ENCODE data around the gene SMIM22. TPM values are rescaled to one million over a fixed set of nuclear protein-coding genes. Genes with fewer than 3 reads are reported as not detected.
A peak's percentile ranks its signal among the peaks of the same experiment; 100 is the strongest.

The SMIM22 gene, protein sequence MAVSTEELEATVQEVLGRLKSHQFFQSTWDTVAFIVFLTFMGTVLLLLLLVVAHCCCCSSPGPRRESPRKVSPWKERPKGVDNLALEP
- not detected for polyA plus RNA-seq (2012; ENCODE audit: insufficient read depth, insufficient read length)

DNA sequence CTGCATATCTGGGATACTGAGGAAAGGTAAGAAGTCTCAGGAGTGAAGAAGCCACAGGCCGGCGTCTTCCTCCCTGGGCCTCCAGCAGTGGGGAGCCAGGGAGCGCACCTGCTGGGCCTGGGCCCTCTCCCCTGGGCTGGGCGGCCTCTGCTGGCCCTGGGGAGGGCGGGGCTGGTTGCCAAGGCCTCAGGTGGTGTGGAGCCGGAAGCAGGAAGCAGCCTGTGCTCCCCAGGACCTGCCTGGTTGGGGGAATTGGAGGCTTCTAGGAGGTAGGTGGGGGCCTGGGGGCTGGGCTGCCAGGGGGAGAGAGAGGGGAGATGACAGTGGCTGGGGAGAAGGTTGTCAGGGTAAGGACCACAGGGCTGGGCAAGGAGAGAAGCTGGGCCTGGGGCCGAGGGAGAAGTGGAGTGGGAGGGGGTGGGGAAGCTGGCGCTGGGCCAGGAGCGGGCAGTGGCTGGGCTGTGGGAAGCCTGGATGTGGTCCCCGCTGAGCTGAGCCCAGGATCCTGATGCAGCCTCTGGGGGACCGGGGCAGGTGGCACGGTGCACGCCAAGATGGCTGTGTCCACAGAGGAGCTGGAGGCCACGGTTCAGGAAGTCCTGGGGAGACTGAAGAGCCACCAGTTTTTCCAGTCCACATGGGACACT lies at the start of gene SMIM22:
Gene SMIM22 (plus strand): TSS at position 189 of the 647 bp plus-strand sequence. CDS start 366 bp downstream, at position 555.
- no peak within 1 kb of the TSS for H3K4me3 ChIP-seq (ENCODE audit: low read length)
- no peak for DNase-seq (ENCODE audit: low read depth, low spot score)

DNA sequence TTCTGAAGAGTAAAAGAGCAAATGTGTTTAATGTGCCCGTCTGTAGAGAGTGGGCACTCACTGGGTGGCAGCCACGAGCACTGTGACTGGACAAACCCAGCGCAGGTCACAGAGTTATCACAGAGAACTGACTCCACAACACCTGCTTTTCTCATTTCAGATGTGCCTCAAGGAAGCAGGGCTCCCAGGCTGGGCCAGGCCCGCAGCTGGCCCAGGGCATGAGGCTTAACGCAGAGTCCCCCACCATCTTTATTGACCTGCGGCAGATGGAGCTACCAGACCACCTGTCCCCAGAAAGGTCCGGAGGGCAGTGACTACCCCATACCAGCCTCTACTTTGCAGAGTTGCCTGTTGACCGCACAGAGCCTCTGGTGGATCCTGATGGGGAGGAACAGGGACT lies 49.0 kb upstream of the SMIM22 start:
- H3K4me3 ChIP-seq (ENCODE audit: low read length) = no peak overlapping the region
- DNase-seq (ENCODE audit: low read depth, low spot score) = no peak

DNA sequence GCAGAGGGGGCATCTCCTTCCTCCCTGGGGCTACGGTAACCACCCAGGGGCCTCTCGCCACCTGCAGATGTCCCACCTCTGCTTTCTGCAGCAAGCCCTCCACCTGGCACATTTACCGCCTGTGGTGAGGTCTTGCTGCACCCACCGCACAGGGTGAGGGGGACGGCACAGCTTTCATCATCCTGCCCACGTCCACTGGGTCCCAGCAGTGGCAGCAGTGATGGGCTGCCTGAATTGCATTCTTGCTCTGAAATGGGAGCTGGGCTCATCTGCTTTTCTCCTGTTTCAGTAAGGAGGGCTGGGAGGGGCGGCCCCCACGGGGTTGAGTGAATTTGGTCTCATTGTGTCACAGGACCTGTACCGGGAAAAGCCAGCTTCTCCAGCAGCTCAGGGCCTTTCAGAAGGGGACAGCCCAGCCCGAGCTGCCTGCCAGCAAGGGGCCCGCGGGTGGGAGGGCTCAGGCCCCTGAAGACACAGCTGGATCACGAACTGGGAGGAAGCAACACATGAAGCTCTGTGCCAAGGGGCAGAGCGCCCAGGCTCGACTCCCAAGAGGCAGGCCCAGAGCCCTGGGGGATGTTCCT lies 48.1 kb upstream of the SMIM22 start:
- peak overlapping the region; percentile 7 for H3K4me3 ChIP-seq (ENCODE audit: low read length)
- DNase-seq (ENCODE audit: low read depth, low spot score) = no peak

DNA sequence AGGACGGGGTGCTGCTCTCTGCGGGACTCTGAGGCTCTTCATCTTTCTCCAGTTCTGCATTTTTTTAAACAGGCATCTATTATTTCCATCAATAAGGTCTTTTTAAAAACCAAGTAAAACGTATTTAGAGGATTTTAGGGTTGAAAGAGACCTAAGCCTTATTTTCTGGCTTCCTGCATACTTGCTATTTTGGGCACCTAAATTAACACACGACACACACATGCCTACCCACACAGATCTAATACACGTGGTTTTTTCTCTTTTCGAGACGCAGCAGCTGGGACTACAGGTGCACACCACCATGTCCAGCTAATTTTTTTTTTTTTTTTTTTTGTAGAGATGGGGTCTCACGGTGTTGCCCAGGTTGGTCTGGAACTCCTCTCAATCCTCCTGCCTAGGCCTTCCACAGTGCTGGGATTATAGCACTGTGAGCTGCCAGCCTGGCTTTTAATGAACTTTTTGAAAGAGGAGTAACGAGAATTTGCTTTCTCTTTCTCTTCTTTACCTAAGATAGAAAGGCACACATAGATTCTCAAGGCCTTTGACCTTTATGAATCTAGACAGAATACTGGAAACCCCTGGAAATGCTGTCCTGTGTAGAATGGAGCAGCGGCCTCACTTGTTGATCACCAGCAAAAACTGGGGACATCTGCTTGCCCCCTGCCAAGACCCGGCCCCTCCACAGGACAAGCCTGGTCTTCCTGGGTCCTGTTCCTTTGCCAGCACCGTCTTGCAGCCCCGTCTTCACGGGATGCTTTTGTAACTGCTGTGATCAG lies 47.1 kb upstream of the SMIM22 start:
- peak overlapping the region; percentile 15 for H3K4me3 ChIP-seq (ENCODE audit: low read length)
- peak; percentile 73 for DNase-seq (ENCODE audit: low read depth, low spot score)

DNA sequence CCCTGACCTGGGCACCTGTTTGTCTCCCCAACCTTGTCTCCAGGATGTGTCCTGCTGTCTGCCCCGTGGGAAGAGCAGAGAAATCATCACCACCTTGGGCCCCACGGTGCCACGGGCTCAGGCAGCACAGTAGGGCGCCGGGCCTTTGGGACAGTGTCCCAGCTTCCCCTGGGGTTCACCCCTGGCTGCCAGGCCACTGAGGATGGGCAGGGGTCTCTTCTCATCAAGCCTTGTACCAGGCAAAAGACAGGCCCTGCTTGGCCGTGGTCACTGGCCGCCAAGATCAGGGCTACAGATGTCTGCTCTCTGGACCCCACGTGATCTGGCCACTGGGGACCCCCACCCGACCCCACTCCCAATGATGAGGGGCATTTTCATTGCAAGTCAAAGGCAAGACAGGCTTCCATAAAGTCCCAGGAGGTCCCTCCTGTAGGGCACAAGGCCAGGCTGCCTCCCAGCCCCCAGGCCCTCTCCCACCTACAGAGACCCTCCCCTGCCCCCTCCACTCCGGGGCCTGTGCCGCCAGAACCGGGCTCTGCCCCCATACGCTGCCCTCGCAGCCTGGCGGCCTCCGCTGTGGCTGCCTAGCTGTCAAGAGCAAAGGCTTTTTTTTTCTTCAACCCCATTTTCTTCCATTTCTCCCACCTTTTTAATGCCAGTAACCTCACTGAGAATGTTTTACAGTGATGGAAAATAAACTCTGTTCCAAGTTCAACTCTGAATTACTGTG lies 46.3 kb upstream of the SMIM22 start:
- H3K4me3 ChIP-seq (ENCODE audit: low read length) = no peak overlapping the region
- no peak for DNase-seq (ENCODE audit: low read depth, low spot score)

DNA sequence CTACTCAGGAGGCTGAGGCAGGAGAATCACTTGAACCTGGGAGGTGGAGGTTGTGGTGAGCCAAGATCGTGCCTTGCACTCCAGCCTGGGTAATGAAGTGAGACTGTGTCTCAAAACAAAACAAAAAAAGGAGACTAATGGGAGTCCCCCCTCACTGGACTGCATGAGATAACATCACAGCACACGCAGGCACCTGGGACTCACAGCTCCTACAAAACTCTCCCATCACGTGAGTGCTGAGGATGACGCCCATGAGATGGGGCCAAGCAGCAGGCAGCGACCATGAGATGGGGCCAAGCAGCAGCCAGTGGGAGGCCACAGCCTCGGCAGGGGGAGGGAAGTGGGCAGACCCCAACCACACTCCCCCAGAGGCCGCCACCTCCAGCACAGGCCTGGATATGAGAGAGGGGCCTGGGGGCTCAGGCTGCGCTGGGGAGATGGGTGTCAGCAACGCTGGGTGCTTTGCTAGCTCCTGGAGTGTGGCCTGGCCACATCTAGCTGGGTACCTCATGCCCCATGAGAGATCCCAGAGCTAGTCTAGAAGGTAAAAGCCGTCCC lies 45.4 kb upstream of the SMIM22 start:
- no peak overlapping the region for H3K4me3 ChIP-seq (ENCODE audit: low read length)
- no peak for DNase-seq (ENCODE audit: low read depth, low spot score)

DNA sequence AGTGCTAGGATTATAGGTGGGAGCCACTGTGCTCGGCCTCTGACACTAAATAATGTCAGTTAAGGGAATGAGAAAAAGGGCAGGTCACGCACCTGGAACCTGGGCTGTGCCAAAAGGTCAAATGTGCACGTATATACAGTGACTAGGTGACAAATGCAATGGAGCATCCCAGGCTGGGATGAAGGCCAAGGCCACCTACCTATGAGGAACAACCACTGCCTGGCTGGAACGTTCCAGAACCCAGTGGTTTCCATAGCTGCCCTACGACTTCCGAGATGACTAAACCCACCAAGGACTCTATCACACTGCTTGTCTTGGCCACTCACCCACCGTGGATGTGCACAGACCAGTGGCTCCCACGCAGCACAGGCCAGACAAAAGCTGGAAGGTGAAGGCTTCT lies 44.3 kb upstream of the SMIM22 start:
- DNase-seq (ENCODE audit: low read depth, low spot score) = no peak
- no peak overlapping the region for H3K4me3 ChIP-seq (ENCODE audit: low read length)

DNA sequence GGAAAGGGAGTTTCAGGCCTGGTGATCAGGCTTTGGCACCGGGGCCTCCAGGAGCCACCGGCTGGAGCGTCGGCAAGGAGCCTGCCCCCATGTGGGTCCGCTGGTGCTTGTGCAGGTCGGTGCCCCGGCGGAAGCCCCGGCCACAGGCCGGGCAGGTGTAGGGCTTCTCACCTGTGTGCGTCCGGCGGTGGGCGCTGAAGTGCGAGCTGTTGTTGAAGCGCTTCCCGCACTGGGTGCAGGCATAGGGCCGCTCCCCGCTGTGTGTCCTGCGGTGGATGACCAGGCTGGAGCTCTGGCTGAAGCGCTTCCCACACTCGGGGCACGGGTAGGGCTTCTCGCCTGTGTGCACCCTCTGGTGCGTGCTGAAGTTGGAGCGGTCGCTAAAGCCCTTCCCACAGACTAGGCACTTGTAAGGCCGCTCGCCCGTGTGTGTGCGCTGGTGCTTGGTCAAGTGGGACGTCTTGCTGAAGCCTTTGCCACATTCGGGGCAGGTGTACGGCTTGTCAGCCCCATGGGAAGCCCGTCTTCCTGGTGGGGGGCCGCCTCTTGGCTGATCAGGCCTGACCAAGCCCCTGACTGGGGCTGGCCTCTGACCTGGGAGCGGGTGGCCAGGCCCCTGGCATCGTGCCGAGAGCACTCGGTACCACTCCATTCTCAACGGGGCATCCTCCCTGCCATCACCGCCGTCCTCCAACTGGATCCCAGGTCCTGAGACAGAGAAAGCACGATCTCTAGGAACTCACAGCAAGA lies 42.6 kb upstream of the SMIM22 start:
- no peak for DNase-seq (ENCODE audit: low read depth, low spot score)
- H3K4me3 ChIP-seq (ENCODE audit: low read length) = no peak overlapping the region

DNA sequence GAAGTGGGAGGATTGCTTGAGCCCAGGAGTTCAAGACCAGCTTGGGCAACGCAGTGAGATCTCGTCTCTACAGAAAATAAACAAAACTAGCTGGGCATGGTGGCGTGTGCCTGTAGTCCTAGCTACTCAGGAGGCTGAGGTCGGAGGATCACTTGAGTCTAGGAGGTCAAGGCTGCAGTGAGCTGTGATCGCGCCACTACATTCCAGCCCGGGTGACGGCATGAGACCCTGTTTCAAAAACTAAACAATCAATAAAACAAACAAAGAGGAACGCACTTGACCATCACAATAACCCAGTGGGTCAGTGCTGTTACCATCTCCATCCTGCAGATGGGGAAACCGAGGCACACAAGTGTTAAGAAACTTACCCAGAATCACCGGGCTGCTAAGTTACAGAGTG lies 41.9 kb upstream of the SMIM22 start:
- no peak for DNase-seq (ENCODE audit: low read depth, low spot score)
- H3K4me3 ChIP-seq (ENCODE audit: low read length) = no peak overlapping the region

DNA sequence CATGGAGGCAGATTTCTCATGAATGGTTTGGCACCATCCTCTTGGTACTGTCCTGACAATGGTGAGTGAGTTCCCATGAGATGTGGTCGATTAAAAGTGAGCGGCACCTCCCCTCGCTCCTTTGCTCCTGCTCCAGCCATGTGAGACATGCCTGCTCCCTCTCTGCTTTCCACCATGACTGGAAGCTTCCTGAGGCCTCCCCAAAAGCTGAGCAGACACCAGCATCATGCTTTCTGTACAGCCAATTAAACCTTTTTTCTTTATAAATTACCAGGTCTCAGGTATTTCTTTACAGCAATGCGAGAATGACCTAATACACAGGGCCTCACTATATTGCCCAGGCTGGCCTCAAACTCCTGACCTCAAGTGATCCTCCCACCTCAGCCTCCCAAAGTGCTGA lies 40.3 kb upstream of the SMIM22 start:
- no peak overlapping the region for H3K4me3 ChIP-seq (ENCODE audit: low read length)
- no peak for DNase-seq (ENCODE audit: low read depth, low spot score)

DNA sequence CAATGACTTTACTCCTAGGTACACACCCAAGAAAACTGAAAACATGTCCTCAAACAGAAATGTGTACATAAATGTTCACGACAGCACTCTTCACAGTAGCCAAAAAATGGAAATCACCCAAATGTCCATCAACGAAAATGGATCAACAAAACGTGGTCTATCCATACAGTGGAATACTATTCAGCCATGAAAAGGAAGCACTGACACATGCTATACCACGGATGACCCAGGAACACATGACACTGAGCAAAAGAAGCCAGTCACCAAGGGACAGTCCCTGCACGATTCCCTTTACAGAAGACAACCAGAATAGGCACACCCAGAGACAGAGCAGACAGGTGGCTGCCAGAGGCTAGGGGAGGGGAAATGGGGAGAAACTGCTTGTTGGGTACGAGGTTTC lies 39.5 kb upstream of the SMIM22 start:
- H3K4me3 ChIP-seq (ENCODE audit: low read length) = no peak overlapping the region
- DNase-seq (ENCODE audit: low read depth, low spot score) = no peak

DNA sequence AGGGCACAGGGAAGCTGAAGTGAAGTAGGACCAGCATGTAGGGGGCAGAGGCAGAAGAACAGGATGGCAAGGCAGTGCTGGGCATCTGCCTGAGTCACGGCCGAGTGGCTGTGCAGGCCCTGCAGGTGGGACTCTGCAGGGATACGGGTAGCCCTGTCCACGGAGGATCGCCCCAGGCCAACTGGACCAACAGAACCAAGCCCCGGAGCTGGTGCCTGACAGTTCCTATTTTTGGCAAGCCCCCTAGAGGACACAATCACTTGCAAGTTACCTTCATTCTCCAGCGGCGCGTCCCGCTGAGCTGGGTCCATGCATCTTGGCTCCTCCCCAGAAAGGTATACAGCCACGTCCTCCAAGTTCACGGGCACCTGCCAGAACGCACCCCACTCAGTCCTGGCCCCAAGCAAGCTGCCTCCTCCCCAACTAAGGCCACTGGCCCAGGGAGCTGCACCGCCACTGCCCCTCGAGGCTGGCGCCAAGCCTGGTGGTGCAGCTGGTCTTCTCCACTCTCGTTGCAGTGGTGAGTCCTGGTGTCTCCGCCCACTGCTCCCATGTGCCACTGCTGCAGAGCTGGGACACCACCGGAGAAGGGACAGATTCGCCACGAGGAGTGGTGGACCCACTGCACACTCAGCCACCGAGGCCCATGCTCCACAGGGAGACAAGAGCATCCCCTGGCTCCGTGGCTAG lies 34.8 kb upstream of the SMIM22 start:
- H3K4me3 ChIP-seq (ENCODE audit: low read length) = no peak overlapping the region
- no peak for DNase-seq (ENCODE audit: low read depth, low spot score)

DNA sequence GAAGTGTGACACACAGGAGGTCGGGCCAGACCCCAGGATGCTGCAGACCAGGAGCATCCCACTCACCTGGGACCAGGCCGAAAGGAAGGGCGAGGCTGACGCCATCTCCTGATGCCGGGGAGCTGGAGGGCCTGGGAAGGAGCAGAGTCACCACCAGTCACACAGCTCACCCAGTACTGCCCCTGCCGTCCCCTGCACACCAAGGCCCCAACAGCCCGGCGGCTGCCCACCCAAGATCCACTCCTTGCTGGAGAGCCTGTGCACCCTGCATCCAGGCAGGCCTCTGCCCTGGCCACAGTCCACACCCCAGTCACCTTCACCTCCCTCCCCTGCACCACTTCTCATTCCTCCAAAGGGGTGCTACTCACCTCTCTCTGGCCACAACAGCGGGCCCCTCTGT lies 33.0 kb upstream of the SMIM22 start:
- no peak for DNase-seq (ENCODE audit: low read depth, low spot score)
- H3K4me3 ChIP-seq (ENCODE audit: low read length) = no peak overlapping the region

DNA sequence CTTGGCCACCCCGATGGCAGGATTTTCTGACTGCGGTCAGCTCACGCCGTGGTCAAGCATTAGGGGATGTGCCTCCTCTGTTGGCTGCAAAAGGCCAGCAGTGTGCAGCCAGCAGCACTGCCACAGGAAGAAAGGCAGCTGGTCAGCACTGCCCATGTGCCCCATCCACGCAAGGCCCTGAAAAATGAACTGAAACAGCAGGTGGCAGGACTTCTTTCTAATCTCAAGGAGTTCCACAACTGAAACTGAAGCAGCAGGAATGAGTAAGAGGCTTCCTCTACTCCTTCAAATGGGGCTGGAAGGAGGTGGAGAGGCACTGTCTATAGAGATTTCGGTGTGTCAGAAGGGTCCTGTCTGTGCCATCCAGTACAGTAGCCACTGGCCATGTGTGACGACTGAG lies 31.4 kb upstream of the SMIM22 start:
- H3K4me3 ChIP-seq (ENCODE audit: low read length) = no peak overlapping the region
- DNase-seq (ENCODE audit: low read depth, low spot score) = no peak

DNA sequence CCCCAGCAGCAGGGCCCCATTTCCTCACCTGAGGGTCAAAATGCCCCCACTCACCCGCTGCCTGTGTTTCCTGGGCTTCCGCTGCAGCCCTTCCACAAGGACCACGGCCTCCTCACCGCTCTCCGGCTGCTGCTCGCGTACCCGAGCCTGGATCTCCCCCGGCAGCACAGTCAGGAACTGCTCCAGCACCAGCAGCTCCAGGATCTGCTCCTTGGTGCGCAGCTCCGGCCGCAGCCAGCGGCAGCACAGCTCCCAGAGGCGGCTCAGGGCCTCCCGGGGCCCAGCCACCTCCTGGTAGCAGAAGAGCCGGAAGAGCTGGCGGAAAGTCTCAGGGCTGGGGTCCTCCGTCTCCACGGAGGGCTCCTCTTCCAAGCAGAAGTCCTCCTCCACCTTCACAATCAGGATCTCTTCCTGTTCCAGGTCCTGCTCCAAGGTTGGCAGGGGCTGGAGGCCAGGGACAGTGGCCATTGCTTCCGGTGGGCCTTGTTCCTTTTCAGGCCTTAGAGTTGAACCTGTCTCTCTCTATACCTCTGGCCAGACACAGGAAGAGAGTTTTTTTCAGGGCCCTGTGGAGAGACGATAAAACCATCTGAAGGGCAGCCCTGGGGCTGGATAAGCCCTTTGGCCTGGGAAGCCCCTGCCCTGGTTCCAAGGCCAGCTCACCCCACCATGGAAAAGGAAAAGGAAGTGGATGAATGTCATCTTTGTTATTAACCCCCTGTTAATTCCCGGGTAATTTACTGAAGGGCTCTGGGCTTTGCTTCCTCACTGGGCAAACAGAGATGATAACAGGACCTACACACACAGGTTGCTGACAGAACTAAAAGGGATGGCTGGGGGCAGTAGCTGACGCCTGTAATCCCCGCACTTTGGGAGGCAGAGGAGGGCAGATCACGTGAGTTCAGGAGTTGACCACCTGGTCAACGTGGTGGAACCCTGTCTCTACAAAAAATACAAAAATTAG lies 29.4 kb upstream of the SMIM22 start:
- DNase-seq (ENCODE audit: low read depth, low spot score) = no peak
- H3K4me3 ChIP-seq (ENCODE audit: low read length) = peak overlapping the region; percentile 81

DNA sequence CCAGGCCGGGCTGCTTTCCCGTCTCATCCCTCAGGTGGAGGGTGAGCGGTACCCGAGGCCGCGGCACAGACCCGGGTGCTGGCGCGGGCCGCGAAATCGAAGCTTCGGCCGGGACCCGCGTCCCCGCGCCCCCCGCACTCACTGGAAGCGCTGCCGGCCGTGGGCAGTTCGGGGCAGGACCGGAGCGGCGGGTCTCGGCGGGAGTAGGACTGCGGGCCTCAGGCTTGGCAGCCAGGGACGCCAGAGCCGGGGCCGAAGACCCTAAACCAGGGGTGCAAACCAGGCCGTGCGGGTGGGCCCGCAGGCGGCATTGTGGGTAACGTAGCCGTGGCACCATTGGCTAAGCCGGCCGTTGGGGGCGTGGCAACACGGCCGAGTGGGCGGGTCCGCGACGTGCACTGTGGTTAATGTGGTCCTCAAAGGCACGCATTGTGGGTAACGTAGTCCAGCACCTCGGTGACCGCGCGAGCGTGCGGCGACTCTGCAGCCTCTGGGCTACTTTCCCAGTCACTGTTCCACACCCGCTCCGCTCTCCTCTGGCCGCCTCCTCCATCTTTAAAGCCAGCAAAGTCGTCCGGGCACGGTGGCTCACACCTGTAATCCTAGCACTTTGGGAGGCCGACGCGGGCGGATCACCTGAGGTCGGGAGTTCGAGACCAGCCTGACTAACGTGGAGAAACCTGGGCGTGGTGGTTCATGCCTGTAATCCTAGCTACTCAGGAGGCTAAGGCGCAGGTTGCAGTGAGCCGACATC lies 28.1 kb upstream of the SMIM22 start, which contains the start of gene ZNF500:
Gene ZNF500 (minus strand): TSS at position 288 of the 754 bp plus-strand sequence. CDS start 1,184 bp downstream, outside the sequence.
- DNase-seq (ENCODE audit: low read depth, low spot score) = peak; percentile 90
- H3K4me3 ChIP-seq (ENCODE audit: low read length) = peak within 1 kb of the TSS; percentile 81
